Measurements from ENCODE around the gene XYLT1. TPM values are rescaled to one million over a fixed set of nuclear protein-coding genes. Genes with fewer than 3 reads are reported as not detected.
A peak's percentile ranks its signal among the peaks of the same experiment; 100 is the strongest.

The XYLT1 gene
- total RNA-seq, 1 experiment from 2014 or later: under 0.01 TPM

DNA sequence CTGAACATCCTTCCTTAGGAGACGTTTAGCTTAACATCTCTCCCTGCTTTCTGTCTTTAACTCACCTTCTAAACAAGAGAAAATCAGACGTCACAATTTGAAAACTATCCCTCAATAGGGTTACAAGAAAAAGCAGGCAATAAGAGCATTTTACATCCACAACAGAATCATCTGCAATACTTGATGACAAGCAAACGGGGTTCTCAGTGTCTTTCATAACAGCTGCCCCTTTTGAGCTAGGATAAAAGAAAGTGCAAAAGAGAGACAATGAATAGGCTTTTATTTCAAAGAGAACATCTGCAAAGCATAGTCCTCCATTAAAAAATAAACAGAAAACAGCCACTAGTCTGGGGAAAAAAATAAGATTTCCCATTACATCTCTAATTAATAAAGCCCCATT, 13.2 kb downstream of the XYLT1 start:
- no peaks in the 10 kb centered on the region; the same call in 1 of the 2 replicates for H3K27me3 ChIP-seq
- H3K36me3 ChIP-seq: no peaks in the 10 kb centered on the region
- no peak overlapping the region for H3K27ac ChIP-seq
- H3K9me3 ChIP-seq (replicated peaks): no peaks in the 10 kb centered on the region
- no peak for DNase-seq
- no peaks in the 10 kb centered on the region for H3K4me1 ChIP-seq
- no peak overlapping the region for H3K4me3 ChIP-seq

DNA sequence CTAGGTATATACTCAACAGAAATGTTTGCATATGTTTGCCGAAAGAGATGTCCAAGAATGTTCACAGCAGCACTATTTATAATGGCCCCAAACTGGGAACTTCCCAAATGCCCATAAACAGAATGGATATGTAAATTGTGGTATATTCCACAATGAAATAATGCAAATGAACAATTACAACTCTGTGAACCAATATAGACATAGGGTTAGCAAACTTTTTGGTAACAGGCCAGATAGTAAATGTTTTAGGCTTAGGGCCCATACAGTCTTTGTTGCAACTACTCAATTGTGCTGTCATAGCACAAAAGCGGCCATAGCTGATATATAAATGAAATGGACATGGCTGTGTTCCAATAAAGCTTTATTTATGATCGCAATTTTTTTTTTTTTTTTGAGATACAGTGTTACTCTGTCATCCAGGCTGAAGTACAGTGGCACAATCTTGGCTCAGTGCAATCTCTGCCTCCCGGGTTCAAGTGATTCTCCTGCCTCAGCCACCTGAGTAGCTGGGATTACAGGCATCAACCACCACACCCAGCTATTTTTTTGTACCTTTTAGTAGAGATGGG, 16.5 kb downstream of the XYLT1 start:
- DNase-seq: no peak
- Histone ChIP-seq H3K27me3 (no peaks in the 10 kb centered on the region; the same call in 1 of the 2 replicates), H3K4me1 (no peaks in the 10 kb centered on the region), H3K9me3 (replicated peaks) (no peaks in the 10 kb centered on the region), H3K36me3 (no peaks in the 10 kb centered on the region), H3K4me3 (no peak overlapping the region), H3K27ac (no peak overlapping the region)

DNA sequence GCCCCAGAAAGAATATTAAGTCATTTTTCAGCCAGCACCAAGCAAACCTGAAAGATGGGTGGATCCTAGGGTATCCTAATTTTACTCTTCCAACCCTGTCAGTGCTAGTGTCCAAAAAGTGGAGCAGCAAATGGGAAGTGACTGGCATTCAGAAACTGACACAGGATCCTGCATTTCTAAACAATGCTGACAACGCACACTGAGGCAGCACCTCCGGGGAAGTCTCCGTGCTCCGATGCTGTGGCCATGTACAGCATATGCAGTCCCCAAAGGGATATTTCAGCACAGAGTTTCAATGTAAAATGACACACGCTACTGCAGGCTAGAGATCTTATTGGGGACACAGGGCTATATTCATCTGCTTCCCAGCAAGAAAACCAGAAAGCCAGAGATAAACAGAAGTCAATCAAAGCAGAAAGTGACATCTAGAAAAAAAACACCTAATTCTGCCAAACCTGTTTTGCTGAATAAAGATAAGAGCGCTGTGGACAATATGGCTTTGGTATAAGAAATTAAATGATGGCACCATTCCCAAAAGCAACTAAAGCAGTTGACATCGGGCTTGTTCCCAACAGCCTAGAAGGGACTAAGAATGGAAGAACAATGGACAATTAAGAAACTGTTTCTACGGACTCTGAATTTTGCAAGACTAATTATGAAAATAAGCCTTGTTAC, 17.3 kb downstream of the XYLT1 start:
- DNase-seq: no peak
- Histone ChIP-seq H3K27ac (no peak overlapping the region), H3K4me1 (no peaks in the 10 kb centered on the region), H3K36me3 (no peaks in the 10 kb centered on the region), H3K9me3 (replicated peaks) (no peaks in the 10 kb centered on the region), H3K4me3 (no peak overlapping the region), H3K27me3 (no peaks in the 10 kb centered on the region; the same call in 1 of the 2 replicates)

DNA sequence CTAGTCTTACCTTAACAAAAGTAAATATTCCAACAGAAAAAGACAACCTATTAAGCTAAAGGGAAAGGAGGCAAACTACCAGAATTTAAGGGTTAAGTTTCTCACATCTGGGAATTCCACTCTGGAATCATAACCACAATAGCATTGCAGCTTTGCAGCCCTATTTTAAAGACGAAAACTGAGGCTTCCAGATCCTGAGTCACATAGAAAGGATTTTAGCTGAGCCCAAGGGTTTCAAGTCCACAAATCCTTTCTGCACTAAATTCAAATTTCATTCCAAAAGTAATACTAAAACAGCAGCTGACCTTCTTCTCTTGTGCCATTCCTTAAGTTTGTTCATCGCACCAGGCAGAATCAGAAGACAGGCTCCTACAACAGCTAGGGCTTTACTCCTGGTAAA, 17.8 kb downstream of the XYLT1 start:
- DNase-seq: no peak
- Histone ChIP-seq H3K36me3 (no peaks in the 10 kb centered on the region), H3K4me1 (no peaks in the 10 kb centered on the region), H3K27ac (no peak overlapping the region), H3K27me3 (no peaks in the 10 kb centered on the region; the same call in 1 of the 2 replicates), H3K4me3 (no peak overlapping the region), H3K9me3 (replicated peaks) (no peaks in the 10 kb centered on the region)

DNA sequence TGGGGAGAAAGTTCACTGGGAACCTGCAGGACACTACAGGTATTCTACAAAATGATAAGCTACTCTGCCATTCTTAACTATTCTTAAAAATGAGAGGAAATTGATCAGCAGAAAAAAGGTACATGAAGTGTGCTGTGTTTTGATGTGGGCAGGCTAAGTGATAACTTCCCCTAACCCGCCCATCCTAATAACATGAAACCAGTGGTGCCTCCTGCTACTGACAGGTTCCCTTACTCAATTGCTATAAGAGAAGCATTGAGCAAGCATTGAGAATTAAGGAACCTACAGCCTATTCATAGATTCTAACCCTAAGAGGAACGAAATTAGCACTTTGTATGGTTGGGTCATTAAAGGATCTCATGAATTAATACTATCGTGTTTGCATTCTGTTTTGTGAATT, 18.9 kb downstream of the XYLT1 start:
- H3K27me3 ChIP-seq: no peaks in the 10 kb centered on the region; the same call in 1 of the 2 replicates
- no peaks in the 10 kb centered on the region for H3K9me3 ChIP-seq (replicated peaks)
- H3K4me1 ChIP-seq: no peaks in the 10 kb centered on the region
- no peak overlapping the region for H3K27ac ChIP-seq
- H3K36me3 ChIP-seq: no peaks in the 10 kb centered on the region
- no peak overlapping the region for H3K4me3 ChIP-seq
- DNase-seq: no peak

DNA sequence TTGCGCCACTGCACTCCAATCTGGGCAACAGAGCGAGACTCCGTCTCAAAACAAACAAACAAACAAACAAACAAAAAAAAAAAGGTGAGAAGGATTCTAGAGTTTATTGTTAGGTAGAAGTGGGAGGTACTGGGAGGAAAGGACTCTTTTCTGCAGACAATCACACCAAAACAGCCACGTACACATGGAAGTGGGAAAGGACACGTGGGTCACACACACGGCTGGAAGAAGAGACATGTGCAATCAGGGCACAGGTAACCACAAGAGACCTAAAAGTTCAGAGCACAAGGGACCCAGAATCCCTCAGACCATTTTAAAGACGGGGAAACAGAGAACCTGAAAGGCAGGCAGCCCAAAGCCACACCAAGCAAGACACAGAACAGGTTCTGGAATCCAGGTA, 20.5 kb downstream of the XYLT1 start:
- Histone ChIP-seq H3K9me3 (replicated peaks) (no peaks in the 10 kb centered on the region), H3K27ac (no peak overlapping the region), H3K4me1 (no peaks in the 10 kb centered on the region), H3K36me3 (no peaks in the 10 kb centered on the region), H3K27me3 (no peaks in the 10 kb centered on the region; the same call in 1 of the 2 replicates), H3K4me3 (no peak overlapping the region)
- DNase-seq: no peak

DNA sequence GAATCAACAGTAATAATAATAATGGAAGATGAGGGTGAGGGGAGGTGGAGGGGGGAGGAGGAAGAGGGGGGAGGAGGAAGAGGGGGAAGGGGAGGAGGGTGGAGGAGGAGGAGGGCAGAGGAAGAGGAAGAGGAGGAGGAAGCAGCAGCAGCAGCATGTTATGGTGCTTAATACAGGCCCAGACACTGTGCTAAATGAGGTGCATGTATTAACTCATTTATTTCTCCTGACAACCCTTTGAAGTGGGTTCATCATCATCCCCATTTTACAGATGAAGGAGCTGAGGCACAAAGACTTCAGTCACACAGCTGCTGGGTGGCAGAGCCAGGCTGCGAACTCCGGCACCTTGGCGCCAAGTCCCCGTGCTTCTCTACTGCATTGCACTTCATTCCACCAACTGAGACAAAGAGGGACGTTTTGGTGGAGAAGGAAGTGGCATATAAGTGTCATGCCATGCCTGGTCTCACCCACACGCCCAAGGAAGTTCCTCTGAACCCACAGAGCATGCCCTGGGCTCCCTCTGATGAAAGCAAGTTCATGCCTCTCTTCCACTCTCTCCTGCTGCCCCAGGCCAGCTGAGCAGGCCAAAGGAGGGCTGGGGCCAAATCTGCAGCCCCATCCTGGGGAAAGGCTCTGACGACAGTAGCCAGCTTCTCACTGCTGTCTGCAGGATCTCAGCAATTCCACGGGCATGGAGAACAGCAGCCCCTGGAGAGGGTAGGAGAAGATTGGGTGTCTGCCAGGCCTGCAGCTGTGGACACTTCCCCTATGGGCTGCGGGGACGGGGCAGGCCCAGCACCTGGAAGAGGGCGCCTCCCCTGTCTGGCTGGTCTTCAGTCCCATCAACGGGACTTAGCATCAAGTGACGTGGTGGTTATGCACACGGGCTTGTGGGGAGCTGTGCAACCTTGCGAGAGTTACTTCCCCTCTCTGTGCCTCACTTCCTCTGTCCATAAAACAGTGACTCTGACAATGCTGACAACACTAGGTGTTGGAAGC, 21.8 kb downstream of the XYLT1 start:
- no peaks in the 10 kb centered on the region for H3K4me1 ChIP-seq
- no peaks in the 10 kb centered on the region for H3K27me3 ChIP-seq
- no peak overlapping the region for H3K4me3 ChIP-seq
- no peaks in the 10 kb centered on the region for H3K9me3 ChIP-seq (replicated peaks)
- DNase-seq: peak; percentile 17 to 30
- H3K27ac ChIP-seq: no peak overlapping the region
- H3K36me3 ChIP-seq: no peaks in the 10 kb centered on the region

DNA sequence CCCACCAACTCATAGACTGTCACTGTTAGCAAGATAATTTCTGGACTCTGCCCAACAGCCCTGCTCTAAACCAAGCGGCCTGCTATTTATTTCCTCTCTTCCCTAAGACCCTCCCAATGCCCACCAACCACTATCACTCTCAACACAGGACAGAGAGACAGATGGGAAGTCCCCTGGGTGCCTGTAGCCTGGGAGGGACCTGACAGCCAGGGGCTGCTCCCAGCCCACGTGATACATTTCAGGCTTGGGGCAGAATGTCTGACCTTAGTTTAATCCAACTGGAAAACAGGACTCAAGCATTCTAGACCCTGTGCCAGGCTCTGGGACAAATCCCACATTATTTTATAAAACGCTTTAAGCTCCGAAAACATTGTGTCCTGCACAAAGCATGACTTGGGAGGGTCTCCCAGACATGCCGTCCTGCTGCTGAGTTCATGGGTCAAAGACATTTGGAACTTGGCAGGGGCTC, 23.6 kb downstream of the XYLT1 start:
- Histone ChIP-seq H3K4me3 (no peak overlapping the region), H3K36me3 (no peaks in the 10 kb centered on the region), H3K4me1 (no peaks in the 10 kb centered on the region), H3K27me3 (no peaks in the 10 kb centered on the region), H3K9me3 (replicated peaks) (no peaks in the 10 kb centered on the region), H3K27ac (no peak overlapping the region)
- no peak for DNase-seq

DNA sequence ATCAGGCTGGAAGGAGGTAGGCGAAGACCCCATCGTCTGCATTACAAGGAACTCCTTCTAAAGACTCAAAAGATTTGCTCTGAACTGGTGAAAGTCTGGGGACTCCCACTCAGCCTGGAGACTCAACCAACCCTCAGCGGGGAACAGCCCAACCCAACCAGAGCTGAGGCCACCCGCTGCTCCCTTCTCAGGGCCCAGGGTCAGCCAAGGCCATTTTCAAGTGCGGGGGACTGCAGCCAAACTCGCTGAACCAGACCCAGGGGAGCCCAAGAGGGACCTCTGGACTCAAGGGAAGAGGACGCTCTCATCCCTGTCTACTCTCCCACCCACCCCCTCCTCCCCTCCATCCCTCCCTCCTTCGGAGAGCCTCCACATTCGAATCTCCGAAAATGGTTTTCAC, 24.1 kb downstream of the XYLT1 start:
- Histone ChIP-seq H3K4me1 (no peaks in the 10 kb centered on the region), H3K9me3 (replicated peaks) (no peaks in the 10 kb centered on the region), H3K27me3 (no peaks in the 10 kb centered on the region), H3K27ac (no peak overlapping the region), H3K4me3 (no peak overlapping the region), H3K36me3 (no peaks in the 10 kb centered on the region)
- no peak for DNase-seq

DNA sequence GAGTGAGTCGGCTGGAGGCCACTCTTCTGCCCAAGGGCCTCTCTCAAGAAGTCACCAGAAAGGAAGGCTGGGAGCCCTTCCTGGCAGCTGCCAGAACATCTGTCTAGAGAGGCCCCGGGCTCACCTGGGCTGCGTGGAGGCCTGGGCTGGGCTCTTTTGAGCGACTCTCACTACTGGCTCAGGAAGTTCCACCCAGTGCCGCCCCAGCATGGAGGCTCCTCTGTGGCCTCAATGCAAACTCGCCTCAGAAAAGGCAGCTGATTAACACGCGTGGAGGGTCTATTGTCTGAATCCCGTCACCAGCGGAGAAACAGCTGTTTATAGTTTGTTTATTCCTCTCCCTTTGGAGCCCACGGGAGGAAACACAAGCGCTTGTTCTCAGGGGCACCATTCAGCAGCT, 25.3 kb downstream of the XYLT1 start:
- no peak for DNase-seq
- Histone ChIP-seq H3K27ac (no peak overlapping the region), H3K9me3 (replicated peaks) (no peaks in the 10 kb centered on the region), H3K4me3 (no peak overlapping the region), H3K36me3 (no peaks in the 10 kb centered on the region), H3K27me3 (no peaks in the 10 kb centered on the region), H3K4me1 (no peaks in the 10 kb centered on the region)

DNA sequence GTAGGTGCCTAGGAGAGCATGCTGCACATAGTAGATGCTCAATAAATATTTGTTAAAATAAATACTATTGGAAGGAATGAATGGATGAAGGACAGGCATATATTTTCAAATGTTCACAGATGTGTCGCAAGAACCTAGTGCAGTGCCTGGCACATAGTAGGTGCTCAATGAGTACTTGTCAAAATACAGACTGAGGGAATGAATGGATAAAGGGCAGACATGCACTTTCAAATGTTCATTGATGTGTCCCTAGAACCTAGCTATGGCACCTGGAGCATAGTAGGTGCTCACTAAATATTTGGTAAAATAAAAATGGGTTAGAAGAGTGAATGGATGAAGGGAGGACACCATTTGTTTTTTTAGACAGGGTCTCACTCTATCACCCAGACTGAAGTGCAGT, 26.1 kb downstream of the XYLT1 start:
- DNase-seq: no peak
- H3K36me3 ChIP-seq: no peaks in the 10 kb centered on the region
- H3K4me1 ChIP-seq: no peaks in the 10 kb centered on the region
- no peaks in the 10 kb centered on the region for H3K9me3 ChIP-seq (replicated peaks)
- no peak overlapping the region for H3K4me3 ChIP-seq
- no peak overlapping the region for H3K27ac ChIP-seq
- no peaks in the 10 kb centered on the region for H3K27me3 ChIP-seq

DNA sequence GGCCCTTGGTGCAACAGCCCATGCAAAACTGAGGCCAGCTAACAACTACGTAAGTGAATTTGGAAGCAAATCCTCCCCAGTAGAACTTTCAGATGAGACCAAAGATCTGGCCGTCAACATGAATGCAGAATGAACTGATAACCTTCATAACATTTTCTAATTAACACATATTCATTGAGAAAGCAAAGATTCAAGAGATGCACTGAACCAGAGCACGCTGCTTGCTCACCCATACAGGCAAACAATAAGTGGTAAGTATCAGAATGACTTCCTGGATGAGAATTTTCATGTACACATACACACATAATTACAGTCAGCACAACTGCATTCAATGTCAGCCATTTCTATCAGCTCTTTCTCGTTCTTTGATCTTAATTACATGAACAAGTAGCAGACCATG, 30.6 kb downstream of the XYLT1 start:
- H3K36me3 ChIP-seq: no peaks in the 10 kb centered on the region
- no peaks in the 10 kb centered on the region for H3K4me1 ChIP-seq
- H3K27ac ChIP-seq: no peak overlapping the region
- no peaks in the 10 kb centered on the region for H3K27me3 ChIP-seq
- no peak for DNase-seq
- H3K9me3 ChIP-seq (replicated peaks): no peaks in the 10 kb centered on the region
- H3K4me3 ChIP-seq: no peak overlapping the region

DNA sequence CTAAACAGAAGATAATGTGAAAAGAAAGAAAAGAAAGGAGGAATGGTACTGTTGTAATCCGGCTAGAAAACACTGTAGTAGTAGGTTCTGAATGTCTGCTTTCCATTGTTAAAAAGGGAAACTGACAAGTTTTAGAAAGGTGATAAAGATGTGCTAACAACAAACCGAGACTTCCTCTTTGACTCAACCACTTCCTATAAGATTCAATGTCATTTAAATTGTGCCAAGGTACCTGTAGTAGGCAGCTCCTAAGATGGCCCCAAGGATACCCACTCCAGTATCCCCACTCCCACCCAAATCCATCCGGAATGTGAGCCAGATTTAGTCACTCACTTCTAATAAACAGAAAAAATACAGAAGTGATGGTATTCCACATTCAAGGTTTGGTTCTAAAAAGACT, 31.2 kb downstream of the XYLT1 start:
- Histone ChIP-seq H3K27ac (no peak overlapping the region), H3K27me3 (no peaks in the 10 kb centered on the region), H3K4me1 (no peaks in the 10 kb centered on the region), H3K36me3 (no peaks in the 10 kb centered on the region), H3K4me3 (no peak overlapping the region), H3K9me3 (replicated peaks) (no peaks in the 10 kb centered on the region)
- DNase-seq: no peak

DNA sequence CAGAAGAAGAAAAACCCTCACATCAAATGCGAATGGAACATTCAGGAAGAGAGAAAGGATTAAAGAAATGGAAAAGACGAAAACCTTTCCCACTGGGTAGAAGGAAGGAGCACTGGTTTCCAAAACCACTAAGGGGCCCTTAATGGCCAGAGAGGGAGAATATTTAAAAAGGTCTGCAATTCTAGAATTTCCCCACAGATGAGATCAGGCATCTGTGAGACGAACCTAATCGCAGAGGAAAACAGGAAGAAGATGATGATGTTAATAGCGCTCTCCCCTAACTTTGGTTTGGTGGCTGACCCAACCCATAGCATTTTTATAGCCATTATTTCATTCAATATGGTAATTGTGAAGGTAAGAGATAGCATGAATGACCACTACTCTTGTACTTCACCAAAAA, 32.8 kb downstream of the XYLT1 start:
- no peaks in the 10 kb centered on the region for H3K36me3 ChIP-seq
- no peaks in the 10 kb centered on the region for H3K9me3 ChIP-seq (replicated peaks)
- no peaks in the 10 kb centered on the region for H3K27me3 ChIP-seq
- no peak for DNase-seq
- no peak overlapping the region for H3K27ac ChIP-seq
- no peaks in the 10 kb centered on the region for H3K4me1 ChIP-seq
- H3K4me3 ChIP-seq: no peak overlapping the region

DNA sequence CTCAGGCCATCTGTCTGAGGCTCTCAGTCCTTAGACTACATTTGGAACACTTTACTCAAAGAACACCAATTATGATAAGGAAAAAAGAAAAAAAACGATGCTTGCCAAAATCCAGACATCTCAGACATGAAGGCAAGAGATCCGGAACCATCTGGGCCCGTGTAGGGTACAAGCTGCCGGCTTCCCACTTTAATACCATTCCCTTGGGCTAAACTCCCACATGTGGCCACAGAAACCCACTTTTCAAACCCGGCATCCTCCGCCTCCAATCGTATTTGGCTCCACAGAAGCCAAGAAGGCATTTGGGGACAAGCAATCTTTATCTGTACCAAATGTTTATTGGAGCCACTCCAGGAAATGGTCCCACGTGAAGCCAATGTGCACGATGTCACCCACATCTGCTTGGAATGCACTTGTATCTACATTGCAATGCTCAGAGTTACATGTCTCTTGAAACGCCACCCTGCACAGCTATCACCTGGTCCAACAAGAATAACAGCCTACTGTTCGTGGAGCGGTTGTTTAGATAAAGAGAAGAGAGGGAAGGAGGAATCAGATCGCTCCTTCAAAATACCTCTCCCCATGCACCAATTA, 33.5 kb downstream of the XYLT1 start:
- no peak overlapping the region for H3K27ac ChIP-seq
- H3K4me1 ChIP-seq: no peaks in the 10 kb centered on the region
- no peaks in the 10 kb centered on the region for H3K9me3 ChIP-seq (replicated peaks)
- no peaks in the 10 kb centered on the region for H3K36me3 ChIP-seq
- H3K4me3 ChIP-seq: no peak overlapping the region
- DNase-seq: no peak
- H3K27me3 ChIP-seq: no peaks in the 10 kb centered on the region
